H54 (cell line): Measurements from ENCODE around the gene CORO2A.
"Not testable (repeated sequence)": the region's sequence is repeated elsewhere in the genome, so short reads cannot be mapped to it uniquely, and the experiment has no call there.

ENCODE experiments used
- DNase-seq: peaks from one replicate; pipeline ENCODE4 v3.0.0; 2011; ENCODE audit warnings: low spot score, mixed read lengths; ENCODE audit not compliant: insufficient read length
- FAIRE-seq: peaks from 3 replicates; lab custom pipeline; 2011; peaks lifted over from hg19 to GRCh38; lab: Jason Lieb, UNC
- POLR2A ChIP-seq: IDR thresholded peaks from 2 replicates; pipeline ENCODE4 v1.6.1; 2011; ENCODE audit warnings: low read depth, mild to moderate bottlenecking, low read length

Gene CORO2A

GRCh38 chr9:98086461-98086860 lies 106.0 kb downstream of the CORO2A start:
- no peak for TF ChIP-seq POLR2A
- DNase-seq (no peak), FAIRE-seq (no peak)

- no peak for TF ChIP-seq POLR2A
- FAIRE-seq: no peak
Observed at GRCh38 chr9:98085944-98086343, 106.5 kb downstream of the CORO2A start.

GRCh38 chr9:98085058-98085457 lies 107.4 kb downstream of the CORO2A start:
- TF ChIP-seq POLR2A: no peak
- DNase-seq: no peak
- no peak for FAIRE-seq

More at GRCh38 chr9:98085944-98086343, 106.5 kb downstream of the CORO2A start:
- DNase-seq: no peak

- no peak for TF ChIP-seq POLR2A
- DNase-seq: no peak
- FAIRE-seq: no peak
Observed at GRCh38 chr9:98084396-98084795, 108.0 kb downstream of the CORO2A start.

- no peak for DNase-seq
- no peak for FAIRE-seq
- TF ChIP-seq POLR2A: no peak
Observed at GRCh38 chr9:98083566-98084183, 108.8 kb downstream of the CORO2A start.

- DNase-seq: no peak
- no peak for TF ChIP-seq POLR2A
- FAIRE-seq: no peak
Observed at GRCh38 chr9:98083061-98083501, 109.4 kb downstream of the CORO2A start.

- FAIRE-seq: peak; percentile 70
- no peak for TF ChIP-seq POLR2A
Observed at GRCh38 chr9:98081477-98082219, 110.8 kb downstream of the CORO2A start.

GRCh38 chr9:98080780-98081179 lies 111.7 kb downstream of the CORO2A start:
- TF ChIP-seq POLR2A: no peak
- DNase-seq (no peak), FAIRE-seq (no peak)

More at GRCh38 chr9:98081477-98082219, 110.8 kb downstream of the CORO2A start:
- peak; percentile 94 for DNase-seq

- no peak for DNase-seq
- FAIRE-seq: no peak
- TF ChIP-seq POLR2A: no peak
Observed at GRCh38 chr9:98080326-98080725, 112.1 kb downstream of the CORO2A start.

GRCh38 chr9:98078895-98079294 lies 113.5 kb downstream of the CORO2A start:
- FAIRE-seq: no peak
- DNase-seq: no peak
- TF ChIP-seq POLR2A: no peak

GRCh38 chr9:98076514-98076890 lies 115.9 kb downstream of the CORO2A start:
- FAIRE-seq: not testable (repeated sequence)

GRCh38 chr9:98075332-98075805 lies 117.1 kb downstream of the CORO2A start:
- FAIRE-seq (peak; percentile 100), DNase-seq (peak; percentile 97)
- no peak for TF ChIP-seq POLR2A

More at GRCh38 chr9:98076514-98076890, 115.9 kb downstream of the CORO2A start:
- DNase-seq: not testable (repeated sequence)

- FAIRE-seq (peak; percentile 81), DNase-seq (peak; percentile 80)
Observed at GRCh38 chr9:98074115-98074990, 118.1 kb downstream of the CORO2A start.

GRCh38 chr9:98071737-98072136 lies 120.7 kb downstream of the CORO2A start:
- DNase-seq: no peak
- no peak for FAIRE-seq
- no peak for TF ChIP-seq POLR2A

More at GRCh38 chr9:98074115-98074990, 118.1 kb downstream of the CORO2A start:
- no peak for TF ChIP-seq POLR2A
